GM18499 (cell line): ENCODE measurements around the gene EHBP1.

Experiments
- ATAC-seq: cut with Tn5 transposase; IDR thresholded peaks from one replicate; pipeline ENCODE4 v1.9.1; 2021; ENCODE audit warnings: moderate number of reproducible peaks; ENCODE audit not compliant: insufficient read depth, unreplicated experiment

Gene EHBP1

DNA sequence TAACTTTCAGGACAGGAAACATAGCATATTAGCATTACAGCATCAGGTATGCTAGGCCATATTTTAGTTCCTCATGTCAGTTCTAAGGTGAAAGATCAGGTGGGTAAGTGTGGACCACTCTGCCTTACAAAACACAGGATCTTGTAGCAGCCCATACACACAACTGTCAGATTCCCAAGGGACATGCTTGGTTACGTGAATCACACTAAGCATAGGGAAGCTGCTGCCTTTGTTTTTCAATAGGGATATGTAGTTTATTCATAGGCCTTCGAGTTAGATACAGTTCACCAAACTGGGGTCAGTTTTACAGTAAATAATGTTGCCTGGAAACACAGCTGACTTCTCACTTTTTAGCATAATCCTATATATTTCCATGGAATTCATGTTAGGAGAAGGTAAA lies 229.0 kb downstream of the EHBP1 start:
- ATAC-seq: no peak

DNA sequence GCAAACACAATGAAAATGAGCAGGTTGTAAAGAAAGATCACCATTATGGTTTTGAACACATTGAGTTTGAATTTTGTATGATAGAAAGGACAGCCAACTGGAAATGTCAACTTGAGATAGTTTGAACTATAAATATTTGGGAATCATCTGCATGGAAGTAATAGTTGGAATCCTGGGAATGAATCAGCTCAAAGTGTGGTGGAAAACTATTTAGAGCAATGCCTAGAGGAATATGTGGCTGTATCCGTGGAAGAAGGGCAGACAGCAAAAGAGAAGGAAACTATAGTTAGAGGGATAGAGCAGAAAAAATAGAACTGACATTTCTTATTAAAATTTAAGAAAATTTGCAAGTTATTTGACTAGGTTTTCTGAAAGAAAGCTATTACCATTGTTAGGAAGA lies 232.6 kb downstream of the EHBP1 start:
- no peak for ATAC-seq

DNA sequence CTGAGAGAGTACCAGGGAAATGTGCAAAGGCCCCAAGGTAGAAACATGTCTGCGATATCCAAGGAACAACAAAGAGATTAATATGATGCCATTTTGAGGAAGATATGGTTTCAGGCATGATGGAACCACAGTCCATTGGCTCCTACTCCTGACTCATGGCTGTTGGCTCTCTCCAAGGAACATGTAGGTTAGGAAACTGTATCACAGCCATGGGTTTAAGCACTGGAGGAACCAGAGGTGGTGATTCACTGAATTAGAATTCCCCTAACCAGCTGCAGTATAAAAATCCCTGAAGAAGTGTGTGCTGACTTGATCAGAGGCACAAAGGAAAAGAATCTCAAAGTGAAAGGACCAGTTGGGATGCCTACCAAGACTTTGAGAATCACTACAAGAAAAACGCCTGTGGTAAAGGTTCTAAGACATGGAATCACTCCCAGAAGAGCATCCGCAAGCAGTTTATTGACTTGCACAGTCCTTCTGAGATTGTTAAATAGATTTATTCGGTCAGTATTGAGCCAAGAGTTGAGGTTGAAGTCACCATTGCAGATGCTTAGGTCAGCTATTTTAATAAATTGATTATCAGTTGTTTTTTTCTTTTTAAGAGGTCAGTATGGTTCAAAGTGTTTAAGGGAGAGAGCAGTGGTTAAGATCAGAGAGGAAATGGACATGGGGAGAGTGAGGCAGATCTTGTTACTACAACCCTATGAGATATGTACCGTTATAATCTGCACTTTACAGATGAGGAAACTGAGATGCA lies 234.4 kb downstream of the EHBP1 start:
- ATAC-seq: no peak

DNA sequence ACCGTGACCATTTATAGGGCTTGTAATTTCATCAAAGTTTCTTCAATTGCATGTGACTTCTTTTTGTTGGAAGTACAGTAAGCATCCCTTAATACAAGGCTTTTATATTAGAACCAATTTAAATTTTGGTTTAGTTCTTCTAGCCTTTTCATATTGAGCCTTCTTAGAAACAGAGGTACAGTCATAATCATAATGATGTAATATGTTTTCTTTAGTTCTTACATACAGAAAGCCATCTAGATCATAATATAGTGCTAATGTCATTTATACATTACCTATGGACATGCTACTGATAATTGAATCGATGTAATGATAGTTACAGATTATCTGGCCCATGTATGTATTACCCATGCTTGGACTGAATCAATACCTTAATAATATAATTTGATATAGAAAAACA lies 235.2 kb downstream of the EHBP1 start:
- ATAC-seq: no peak

DNA sequence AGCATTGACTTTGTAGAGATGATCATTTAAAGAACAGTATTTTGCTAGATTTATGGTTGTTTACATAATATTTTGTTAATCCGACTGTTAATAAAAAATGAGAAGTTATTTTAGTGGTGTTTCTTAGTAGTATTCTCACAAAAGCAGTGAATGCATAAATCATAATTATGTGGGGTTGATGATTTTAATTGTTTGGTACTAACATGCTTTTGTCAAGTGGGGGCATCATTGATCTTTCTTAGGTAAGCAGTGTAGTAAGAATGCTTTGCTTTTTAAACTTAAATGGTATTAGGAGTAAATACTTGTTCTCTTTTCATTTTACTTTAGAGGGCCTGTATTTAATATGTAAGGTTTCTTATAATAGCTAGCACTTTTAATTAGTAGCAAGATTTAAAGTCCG lies 235.9 kb downstream of the EHBP1 start:
- no peak for ATAC-seq

DNA sequence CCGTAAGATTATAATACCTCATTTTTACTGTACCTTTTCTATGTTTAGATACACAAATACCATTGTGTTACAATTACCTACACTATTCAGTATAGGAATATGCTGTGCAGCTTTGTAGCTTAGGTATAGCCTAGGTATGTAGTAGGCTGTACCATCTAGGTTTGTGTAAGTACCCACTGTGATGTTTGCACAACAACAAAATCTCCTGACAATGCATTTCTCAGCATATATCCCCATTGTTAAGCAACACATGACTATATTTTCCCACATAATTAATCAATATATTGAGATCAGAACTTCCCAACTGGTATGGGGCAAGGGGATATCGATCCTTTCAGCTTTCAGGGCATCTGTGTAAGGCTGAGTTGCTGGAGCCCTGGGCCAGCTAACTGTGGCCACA lies 238.8 kb downstream of the EHBP1 start:
- no peak for ATAC-seq

DNA sequence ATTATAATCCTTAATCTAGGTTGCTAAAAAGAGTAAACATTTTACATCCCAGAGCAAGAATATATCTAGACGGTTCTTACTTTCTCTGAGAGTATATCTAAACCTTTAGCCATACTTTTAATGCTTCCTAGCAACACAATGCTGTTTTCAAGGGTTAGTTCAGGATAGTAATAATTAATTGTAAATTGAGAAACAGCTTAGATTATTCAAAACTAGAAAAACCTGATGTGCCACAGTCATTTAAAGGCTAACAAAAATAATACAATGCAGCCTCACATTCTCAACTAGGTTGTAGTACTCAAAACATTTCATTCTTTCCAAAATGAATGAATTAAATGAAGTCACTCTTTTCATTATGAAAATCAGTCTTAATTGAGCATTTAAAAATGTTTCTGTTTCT lies 241.9 kb downstream of the EHBP1 start:
- ATAC-seq: no peak

DNA sequence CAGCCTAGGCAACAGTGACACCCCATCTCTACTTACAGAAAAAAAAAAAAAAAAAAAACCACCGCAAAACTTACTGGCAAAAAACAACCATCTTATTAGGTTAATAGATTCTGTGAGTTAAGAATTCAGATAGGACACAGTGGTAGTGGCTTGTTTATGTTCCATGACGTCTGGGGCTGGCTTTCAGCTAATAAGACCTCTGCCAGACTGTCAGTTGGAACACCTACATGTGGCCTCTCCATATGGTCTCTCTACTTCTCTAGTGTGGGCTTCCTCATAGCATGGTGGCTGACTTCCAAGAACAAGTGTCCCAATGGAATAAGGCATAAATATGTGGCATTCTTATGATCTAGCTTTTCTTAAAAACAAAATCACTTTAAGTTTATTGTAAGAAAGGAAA lies 251.1 kb downstream of the EHBP1 start:
- ATAC-seq: no peak

DNA sequence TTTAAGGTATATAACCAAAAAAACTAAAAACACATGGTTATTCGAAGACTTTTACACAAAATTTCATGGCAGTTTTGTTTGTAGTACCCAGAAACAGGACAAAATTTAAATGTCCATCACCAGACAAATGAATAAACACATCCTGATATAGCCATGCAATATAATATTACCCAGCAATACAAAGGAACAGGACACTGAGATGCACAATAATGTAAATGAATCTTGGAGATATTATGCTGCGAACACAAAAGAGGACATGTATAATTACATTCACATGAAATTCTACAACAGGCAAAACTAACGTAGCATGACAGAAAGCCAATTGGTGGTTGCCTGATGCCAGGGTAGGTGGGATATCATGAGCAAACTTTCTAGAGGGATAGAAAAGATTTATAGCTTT lies 252.7 kb downstream of the EHBP1 start:
- ATAC-seq: no peak

DNA sequence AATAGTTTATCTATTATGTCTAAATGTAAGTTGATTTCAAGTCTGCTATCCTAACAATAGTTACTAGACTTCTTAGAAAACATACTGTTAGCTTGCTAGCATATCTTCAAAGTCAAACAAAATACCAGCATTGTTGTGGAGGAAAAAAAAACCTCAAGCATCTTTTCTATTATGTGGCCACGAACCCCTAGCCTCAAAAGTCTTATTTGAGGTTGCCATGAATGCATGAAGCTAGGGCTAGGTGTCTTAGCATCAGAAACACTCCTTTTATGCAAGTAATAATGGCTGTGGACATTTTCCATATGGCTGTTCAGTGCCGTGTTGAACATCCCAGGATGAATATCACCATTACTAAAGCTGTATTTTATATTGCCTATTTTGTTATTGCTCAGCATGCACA lies 258.5 kb downstream of the EHBP1 start:
- ATAC-seq: no peak

DNA sequence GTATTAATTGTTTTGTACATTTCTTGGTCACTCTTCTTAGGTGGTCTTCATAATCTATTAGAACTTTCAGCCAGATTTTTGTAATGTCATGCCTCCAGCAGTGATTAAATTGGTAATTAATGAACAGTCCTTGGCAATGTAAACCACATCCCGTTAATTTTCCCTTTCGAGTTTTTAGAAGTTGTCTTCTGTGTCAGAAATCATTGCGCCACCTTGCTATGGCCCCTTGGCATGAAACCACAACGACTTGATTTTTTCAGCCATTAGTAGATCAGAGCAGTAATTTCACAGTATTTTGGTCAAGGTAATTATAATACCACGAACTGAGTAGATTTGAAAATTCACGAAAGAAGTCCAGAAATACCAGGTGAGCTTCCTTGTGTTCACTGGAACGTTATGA lies 259.2 kb downstream of the EHBP1 start:
- no peak for ATAC-seq

DNA sequence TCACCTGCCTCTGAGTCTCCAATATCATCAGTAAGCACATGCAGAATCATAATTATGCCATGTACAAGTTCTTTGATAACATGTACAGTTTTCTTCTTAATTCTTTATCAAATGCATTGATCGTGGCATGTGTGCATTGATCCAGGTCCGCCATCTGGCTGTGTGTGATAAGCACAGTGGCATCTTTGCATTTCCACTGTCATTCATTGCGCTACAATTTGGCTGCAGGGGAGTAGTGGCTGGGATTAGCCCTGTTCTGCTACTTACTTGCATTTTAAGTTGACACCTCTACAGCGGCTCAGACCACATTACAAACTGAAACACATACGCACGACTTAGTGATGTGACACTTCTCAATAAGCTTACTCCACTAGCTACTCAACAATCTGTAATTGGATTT lies 261.5 kb downstream of the EHBP1 start:
- ATAC-seq: no peak

DNA sequence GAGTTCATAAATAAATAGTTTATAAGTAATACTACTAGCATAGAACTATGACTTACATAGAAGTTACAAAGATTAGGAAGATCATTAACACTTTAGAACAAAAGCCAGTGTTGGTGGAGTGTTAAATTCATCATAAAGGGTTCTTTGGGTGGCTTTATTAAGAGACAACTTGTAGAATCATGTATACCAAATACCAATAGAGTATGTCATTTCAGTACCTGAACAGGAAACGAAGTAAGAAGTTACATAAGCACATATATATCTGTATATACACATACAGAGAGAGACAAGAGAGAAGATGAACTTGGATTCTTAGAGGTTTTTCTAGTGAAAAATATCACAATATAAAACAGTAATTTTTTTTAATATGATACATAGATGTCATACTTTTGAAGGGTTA lies 262.7 kb downstream of the EHBP1 start:
- ATAC-seq: no peak

DNA sequence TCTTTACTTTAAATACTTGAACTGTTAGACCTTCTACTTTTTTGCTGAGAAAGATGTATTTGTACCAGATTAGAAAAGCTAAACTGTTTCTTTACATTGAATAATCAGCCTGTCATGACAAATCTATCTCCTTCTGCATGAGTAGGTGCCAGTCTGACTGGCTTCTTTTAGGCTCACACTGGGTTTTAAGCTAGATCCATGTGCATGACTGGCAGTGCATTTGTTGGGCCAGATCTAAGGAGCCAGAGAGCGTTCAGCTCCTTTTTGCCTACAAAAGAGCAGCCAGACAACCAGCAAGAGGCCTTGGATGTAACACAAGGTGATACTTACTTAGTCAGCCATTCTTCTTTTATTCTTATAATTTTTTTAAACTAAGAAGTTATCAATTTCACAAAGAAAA lies 263.2 kb downstream of the EHBP1 start:
- no peak for ATAC-seq

DNA sequence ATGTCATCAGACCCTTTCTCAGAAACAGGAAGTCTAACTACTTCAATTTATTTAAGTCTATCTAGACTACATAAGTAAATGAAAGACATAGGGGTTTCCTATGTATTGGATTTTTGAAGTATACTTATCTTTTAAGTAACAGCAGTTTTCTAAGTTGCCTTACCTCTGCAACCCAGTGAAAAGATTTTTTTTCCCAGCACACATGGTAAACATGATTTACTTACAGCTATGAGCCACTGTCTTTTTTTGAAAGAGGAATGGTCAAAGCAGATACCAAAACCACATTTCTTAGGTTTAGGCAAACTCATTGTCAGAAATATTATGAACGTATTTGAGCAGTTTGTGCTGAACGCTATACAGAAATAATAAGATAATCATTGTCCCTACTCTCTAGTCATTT lies 266.4 kb downstream of the EHBP1 start:
- no peak for ATAC-seq

DNA sequence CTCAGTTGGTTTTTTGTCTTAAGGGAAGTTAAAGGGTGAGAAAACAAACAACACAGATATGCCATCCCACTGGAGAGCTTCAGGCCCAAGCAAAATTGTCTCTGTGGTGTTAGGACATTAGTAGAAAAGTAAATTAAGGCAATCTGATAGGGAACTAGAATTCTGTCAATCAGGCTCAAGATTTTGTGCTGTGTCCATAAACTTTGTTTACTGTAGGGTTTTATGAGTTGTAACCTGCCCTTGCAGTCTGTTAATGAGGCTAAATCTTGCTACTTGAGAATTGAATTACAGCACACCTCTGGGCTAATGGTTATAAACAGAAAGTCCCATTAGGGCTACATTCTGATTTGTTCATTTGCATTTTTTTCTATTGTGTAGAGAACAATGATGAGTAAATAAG lies 267.1 kb downstream of the EHBP1 start:
- no peak for ATAC-seq

DNA sequence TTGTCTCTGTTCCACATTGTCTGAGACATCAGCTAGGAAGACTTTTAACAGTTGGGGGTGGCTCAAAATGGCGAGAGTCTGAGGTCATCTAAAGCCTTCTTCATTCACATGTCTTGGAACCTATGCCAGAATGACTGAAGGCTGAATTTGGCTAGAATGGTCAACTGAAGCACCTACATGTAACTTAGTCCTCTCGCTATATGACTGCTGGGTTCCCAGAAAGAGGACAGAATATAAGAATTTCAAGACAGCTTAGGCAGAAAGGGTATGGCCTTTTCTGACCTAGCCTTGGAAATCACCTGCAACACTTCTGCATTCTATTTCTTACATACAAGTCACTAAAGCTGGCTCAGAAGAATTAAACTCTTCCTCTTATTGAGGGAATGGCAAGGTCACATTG lies 269.5 kb downstream of the EHBP1 start:
- no peak for ATAC-seq

DNA sequence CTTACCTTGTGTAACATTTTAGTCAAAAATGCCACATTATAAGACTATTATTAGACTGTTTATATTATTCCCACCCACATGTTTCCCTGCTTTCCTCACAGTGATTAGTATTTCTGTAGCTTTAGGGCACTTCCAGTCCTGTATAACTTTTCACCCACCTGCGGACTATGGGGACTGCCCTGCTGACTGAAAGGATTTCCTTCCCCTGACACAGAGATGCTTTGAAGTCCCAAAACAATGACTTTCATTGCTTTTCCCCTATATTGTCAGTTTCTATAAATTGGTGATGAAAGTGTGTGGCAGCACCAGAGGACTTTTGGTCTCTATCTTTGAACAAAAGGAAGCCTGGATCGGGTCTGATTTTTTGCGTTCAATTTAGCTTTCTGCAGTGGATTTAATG lies 286.1 kb downstream of the EHBP1 start:
- no peak for ATAC-seq

DNA sequence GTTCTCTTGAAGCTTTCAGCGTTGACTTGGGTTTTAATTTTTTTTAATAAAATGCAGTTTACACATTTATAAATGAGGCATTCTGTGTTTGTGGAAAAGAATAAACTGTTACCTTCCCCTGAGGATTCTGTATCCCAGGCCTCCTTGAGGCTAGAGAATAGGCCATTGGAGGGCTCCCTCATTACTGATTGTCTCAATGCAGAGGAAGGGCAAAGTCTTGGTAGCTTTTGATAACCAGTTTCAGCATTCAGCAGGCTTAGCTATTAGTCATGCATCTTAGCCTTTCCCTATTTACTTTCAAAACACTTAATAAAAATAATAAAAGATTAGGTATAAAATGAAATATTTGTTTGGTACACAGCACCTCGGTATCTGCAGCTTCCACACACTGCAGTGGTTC lies 287.0 kb downstream of the EHBP1 start:
- no peak for ATAC-seq

DNA sequence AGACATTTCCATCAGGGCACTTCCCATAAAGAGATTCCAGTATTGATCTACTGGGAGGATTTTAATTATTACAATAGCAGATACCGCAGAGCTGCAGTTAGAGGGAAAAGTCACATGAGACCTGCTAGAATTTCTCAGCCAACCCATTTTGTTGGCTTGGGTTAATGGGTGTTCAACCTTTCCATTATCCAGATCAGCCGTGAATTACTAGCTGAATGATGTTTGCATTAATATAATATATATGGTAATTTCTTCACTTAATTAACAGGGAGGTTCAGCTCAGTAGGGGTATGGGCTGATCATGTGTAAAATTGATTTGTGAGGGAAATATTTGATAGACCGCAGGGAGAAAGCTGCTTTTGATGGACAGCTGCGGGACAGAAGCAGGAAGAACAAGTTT lies 288.7 kb downstream of the EHBP1 start:
- ATAC-seq: no peak

DNA sequence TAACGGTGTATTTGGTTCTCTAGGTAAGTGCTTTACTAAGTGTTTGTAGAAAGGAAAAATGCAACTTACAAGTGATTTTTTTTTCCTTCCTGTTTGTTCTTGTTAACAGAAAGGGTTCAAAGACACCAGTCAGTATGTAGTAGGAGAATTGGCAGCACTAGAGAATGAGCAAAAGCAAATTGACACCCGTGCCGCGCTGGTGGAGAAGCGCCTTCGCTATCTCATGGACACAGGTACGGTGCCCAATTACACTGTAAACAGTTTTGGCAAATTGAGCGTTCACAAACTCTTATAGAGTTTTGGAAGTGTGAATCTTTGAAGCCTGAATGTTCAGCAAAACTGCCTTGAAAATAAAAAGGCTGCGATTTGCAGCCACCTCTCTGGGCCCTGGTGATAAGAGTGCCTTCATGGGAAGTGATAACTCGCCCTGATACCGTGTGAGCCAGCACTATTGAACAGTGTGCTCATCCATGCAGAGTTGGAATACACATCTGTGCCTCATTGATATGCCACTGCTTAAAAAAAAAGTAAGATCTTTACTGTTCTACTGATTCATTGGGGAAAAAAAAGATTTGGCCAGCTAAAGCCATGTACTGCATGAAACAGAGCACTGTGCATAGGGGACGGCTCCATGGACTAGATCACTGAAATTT lies 291.1 kb downstream of the EHBP1 start:
- no peak for ATAC-seq

DNA sequence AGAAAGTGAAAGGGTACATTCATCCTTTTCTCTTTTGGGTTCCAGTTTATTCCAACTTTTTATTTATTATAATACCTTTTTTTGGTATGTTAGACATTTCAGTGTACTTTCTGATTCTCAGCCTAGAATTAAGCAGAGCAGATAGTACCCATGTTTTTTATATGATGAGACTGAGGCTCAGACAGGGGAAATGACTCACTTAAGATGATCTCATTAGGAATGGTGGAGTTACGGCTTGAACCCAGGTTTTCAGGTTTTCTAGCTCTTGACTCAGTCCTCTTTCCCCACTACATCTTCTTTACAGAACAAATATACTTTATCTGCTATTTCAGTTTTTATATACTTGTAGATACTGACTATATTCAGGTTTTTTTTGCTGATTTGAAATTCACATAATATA lies 293.4 kb downstream of the EHBP1 start:
- no peak for ATAC-seq
